ENCODE results near the gene RANBP1.

The RANBP1 gene

GRCh38 chr22:20125201-20126174, 9.6 kb downstream of the RANBP1 start:
- DNase-seq: no peak

- no peak for DNase-seq
Measured at GRCh38 chr22:20126284-20127029, 10.6 kb downstream of the RANBP1 start.

- no peak for DNase-seq
Measured at GRCh38 chr22:20127318-20127868, 11.5 kb downstream of the RANBP1 start.

DNA sequence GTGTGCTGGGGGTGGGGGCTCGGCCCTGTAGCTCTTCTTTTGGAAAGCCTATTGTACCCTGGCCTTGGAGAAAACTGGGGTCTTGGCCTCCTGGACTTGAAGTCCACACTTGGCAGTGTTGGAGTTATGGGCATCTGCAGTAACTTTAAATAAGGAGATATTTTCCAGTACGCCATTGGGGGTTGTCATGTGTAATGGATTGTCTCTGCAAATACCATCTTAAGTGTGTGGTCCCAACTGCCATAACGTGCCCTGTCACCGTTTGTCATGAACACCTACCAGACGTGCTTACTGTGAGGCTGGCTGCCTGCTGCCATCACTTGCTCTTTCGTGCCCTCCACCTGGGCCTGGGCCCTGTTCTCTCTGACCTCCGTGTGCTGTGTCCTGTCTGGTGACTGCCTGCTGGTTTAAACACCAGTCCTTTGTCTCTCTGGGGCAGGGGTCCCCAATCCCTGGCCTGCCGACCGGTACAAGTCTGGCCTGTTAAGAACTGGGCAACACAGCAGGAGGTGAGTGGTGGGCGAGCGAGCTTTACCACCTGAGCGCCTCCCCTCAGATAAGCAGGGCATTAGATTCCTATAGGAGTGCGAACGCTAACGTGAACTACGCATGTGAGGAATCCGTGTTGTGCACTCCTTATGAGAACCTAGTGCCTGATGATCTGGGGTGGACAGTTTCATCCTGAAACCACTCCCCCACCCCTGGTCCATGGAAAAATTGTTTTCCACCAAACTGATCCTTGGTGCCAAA, 12.1 kb downstream of the RANBP1 start:
- no peak for DNase-seq

- DNase-seq: no peak
Measured at GRCh38 chr22:20128619-20128901, 12.7 kb downstream of the RANBP1 start.

DNA sequence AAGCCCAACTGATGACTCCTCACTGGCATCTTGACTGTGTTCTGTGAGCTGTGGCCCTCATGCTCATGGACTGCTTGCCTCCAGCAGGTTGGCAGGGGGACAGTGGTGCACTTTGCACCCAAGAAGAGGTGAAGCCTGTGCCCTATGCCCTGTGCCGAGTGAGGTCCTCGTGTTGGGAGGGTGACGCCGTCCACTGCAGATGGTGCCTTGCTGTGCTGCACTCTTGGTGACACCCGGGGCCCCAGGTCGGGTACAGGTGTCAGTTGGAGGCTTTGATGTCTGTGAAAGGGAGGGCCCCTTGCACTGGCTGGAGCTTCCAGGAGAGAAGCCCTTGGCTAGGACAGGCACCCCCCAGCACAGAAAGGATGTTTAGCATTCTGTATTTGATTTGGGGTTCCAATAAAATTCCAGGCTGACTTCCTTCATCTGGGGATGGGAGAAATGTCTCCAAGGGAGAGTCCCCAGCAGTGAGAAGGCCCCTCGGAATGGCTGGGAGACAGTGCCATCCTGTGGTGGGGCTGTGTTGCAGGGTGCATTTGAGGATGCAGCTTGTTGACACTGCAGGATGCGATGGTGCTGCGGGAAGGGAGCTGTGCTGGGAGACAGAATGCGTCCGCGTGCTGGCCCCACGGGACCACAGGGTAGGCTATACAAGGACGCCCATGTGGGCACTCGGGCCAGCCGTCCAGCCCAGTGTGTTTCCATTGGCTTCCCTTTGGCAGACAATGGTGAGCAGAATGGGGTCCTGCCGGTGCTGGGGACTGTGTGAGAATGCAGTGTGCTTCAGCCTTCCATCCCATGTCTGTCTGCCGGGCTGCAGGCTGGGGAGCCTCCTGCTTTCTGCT, 13.2 kb downstream of the RANBP1 start:
- DNase-seq: peak; percentile 38

DNA sequence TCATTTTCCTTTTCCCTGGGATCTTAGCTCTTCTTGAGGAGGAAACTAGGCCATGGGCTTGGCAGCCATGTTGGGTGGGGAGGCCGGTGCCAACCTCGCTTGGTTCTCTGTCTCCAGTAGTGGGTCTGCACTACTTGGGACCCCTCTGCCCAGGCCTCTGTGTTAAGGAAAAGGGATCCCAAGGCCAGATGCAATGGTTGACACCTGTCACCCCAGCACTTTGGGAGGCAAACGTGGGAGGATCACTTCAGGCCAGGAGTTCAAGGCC, 13.8 kb downstream of the RANBP1 start:
- DNase-seq: no peak

DNA sequence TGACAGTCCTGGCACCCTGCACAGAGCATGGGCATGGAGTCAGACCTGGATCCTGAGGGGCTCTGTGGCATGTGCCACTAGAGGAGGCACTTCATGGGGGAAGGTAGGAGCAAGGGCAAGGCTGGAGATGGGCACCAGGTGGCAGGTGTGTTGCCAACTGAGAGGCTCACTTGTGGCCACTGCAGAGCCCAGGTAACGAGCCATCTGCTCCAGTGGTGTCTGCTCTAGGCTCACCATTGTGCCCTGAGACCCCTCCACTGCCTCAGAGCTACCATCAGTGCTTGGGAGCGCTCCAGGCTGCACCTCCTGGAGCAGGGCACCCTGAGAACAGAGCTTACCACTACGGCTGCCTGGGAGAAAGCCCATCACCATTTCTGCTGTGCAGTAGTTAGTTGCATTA, 14.4 kb downstream of the RANBP1 start:
- peak; percentile 8 for DNase-seq

DNA sequence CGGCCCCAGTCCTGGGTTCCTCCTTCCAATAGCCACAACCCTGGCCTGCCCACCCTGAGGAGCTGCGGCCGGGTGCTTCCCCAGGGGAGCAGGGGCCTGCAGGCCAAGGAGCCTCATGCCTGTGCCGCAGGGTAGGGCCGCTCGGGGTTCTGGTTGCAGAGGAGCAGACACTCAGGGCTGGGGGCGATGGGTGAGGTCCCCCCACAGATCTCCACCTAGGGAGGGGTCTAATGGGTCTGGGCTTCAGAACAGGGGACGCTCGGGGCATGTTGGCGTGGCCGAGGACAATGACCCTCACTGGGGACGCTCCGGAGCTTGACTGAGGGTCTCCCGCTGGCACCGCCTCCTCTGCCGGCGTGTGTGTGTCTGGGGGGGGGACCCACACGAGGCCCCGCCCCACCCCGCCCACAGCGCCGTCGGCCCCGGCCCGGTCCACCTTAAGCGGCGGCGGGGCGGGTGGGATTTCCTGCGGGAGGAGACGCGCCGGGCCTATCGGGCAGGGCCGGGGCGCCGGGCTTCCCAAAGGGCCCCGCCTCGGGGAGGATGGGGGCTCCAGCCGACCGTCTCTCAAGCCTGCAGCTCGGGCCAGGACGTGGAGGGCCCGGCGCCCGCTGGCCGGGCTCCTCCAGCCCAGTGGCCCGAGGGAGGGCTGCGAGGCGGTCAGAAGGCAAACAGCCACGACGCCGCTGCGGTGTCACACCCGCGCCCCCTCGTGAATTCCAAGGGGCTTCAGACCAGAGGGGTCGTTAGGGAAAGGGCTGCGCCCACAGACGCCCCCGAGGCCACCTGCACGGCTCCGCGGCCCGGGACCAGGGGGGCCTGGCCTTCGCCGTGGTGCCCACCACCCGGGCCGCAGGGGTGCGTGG, 15.1 kb downstream of the RANBP1 start:
- peak; percentile 77 for DNase-seq

DNA sequence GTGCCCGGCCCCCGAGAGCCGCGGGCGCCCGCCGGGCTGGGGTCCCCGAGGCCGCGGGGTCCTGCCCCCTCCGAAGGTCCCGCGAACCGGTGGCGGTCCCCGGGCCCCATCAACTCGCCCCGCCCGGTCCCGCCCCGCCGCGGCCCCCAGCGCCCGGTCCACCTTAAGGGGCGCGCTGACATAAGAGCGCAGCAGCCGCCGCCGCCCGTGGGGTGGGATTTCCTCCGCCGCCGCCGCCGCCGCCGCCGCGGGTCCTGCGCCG, 15.6 kb downstream of the RANBP1 start, which contains the start of gene ZDHHC8:
Gene ZDHHC8 (plus strand): TSS at position 208 of the 262 bp plus-strand sequence. CDS start 144 bp downstream, outside the sequence.
- peak; percentile 59 for DNase-seq

DNA sequence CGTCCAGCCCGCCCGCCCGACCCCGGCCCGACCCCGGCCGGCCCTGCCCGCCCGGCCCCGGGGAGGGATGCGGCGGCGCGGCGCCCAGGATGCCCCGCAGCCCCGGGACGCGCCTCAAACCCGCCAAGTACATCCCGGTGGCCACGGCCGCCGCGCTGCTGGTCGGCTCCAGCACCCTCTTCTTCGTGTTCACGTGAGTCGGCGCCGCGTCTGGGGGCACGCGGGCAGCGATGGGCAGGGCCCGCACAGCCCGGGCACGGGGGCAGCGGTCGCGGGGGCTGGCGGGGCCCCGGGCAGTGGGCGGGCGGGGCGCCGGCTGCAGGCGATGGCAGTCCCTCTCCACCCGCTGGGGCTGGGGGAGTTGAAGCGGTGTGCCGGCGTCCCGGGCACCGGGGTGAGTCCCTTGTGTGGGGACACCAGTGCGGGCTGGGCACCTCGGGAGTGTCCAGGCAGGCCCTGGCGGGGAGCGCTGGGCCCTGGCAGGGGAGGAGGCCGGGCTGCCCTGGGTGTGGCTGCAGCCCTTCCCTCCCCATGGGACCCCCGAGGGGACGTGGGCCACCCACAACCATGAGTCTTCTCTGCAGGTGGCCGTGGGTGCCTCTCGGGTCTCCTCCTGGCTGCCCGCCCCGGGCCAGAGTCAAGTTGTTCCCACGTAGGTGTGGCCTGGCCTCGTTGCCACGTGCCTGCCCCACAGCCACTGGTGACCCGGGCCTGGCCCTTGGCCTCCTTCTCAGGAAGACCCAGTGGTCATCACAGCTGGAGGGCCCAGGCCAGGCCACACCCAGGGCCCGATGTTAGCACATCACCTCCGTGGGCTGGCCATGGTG, 16.2 kb downstream of the RANBP1 start:
- no peak for DNase-seq

GRCh38 chr22:20132686-20133246, 16.9 kb downstream of the RANBP1 start:
- DNase-seq: no peak

- DNase-seq: no peak
Measured at GRCh38 chr22:20133930-20134549, 18.1 kb downstream of the RANBP1 start.

DNA sequence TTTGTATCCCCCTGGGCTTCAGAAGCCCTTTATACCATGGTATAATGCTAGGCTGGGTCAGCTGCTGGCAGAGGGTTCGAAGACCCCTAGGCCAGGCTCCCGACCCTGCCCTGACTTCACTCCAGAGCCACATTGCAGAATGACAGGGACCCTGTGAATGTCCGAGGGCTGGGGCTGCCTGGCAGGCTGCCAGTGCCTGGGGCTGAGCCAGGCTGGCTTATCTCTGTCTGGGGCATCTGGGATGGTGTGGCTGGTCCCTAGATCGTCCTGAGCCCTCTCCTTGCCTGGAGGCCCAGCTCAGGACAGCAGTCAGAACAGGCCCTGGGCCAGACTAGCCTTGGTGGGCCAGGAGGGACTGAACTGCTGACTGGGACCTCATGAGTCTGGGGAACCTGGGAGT, 19.4 kb downstream of the RANBP1 start:
- DNase-seq: no peak

DNA sequence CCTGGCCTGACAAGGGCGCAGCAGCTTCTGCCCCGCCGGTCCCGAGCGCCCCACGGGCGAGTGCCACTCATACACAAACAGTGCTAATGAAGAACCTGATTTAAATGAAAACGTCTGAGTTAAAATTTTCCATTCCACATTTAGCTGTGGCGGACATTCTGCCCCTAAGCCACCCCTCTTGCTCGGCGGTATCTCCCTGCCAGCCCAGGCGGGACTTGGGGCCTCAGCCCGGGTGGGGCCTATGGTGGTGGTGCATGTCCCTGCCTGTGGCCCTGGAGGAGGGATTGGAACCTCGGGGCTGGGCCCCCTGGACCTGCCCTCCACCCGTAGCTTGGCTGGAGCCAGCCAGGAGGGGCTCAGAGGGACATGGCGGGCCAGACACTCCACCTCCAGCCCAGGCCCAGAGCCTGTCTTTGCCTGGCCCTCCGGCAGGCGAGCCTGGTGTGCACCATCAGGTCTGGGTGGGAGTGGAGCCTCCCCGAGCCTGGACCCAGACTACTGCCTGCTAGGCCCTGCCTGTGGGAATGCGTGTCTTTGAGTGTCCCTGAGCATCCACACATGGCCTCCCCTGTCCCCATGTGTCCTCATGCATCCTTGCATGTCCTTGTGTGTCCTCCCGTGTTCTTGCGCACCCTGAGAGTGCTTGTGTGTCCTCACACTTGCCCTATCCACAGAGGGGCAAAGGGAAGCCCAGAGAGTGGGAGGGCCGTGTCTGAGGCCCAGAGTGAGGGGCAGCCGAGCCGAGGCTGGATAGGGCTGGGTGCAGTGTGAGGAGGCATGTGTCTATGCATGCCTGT, 20.1 kb downstream of the RANBP1 start:
- no peak for DNase-seq

- no peak for DNase-seq
Measured at GRCh38 chr22:20136603-20136873, 20.6 kb downstream of the RANBP1 start.

DNA sequence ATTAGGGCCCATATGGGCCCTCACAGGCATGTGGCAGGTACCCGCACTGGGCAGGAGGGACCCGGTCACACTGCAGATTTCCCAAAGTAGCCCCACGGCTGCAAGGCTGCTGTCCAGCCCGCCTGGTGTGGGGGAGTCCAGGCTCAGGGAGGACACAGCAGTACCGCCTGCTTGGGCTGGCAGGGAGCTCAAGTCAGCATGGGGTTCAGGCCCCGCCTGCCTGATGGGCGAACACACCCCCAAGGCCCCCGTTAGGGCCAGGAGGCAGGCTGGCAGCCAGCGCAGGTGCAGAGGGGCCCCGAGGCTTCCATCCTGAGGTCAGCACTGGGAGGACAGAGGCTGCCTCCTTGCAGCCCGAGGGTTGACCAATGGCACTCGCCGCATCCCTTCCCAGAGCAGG, 21.2 kb downstream of the RANBP1 start:
- DNase-seq: no peak

GRCh38 chr22:20137671-20138416, 21.9 kb downstream of the RANBP1 start:
- no peak for DNase-seq

DNA sequence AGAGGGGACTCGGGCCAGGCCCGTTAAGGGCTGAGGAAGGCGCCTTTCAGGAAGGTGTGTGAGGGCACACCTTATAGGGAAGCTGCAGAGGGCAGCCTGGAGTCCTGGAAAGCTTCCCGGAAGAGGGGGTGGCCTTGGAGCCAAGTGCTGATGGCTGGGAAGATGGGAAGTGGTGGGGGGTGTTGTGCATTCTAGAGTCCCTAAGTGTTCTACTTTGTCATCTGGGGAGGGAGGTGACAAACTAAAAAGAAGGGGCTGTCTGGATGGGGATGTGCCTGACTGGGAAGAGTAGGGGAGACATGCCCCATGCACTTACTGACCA, 22.5 kb downstream of the RANBP1 start:
- DNase-seq: no peak

Measured in T-helper 9 cell (primary cell).